Measurements from ENCODE around the gene ARF1. TPM values are rescaled to one million over a fixed set of nuclear protein-coding genes. Genes with fewer than 3 reads are reported as not detected.

Gene ARF1
- total and polyA plus RNA-seq, 10 of the 15 experiments (the other 5 are each of a cell fraction or from before 2014, with no cell fraction given), result 48.4 to 508 (median 283) TPM

GRCh38 chr1:228102791-228103620 lies 20.5 kb downstream of the ARF1 start, which contains the start of gene C1orf35 (continued):
- TF ChIP-seq PKNOX1 (IDR thresholded peaks at IDR 0.05) (peak; percentile 48; the same call in 1 of the 2 replicates), TCF7 (IDR thresholded peaks at IDR 0.05; ENCODE audit: borderline replicate concordance) (no peak), NR2F1 (conservative IDR thresholded peaks at IDR 0.05) (peak; percentile 60; the same call in 1 of the 2 replicates), HDGF (IDR thresholded peaks at IDR 0.05) (no peak), MXI1 (IDR thresholded peaks at IDR 0.05; ENCODE audit: low read depth, low read length) (peak; percentile 83), ZSCAN29 (IDR thresholded peaks at IDR 0.05) (no peak), MLLT1 (IDR thresholded peaks at IDR 0.05) (no peak), LARP7 (IDR thresholded peaks at IDR 0.05) (peak; percentile 68), POLR2A (IDR thresholded peaks at IDR 0.05; ENCODE audit: low read depth, low read length) (peak; percentile 80), MTA3 (IDR thresholded peaks at IDR 0.05; ENCODE audit: borderline replicate concordance, low read length) (no peak), E2F4 (IDR thresholded peaks at IDR 0.05; ENCODE audit: low read depth, low read length) (peak; percentile 95), HDAC2 (IDR thresholded peaks at IDR 0.05) (no peak), TAF1 (IDR thresholded peaks at IDR 0.05; ENCODE audit: borderline replicate concordance, low read depth, low read length) (peak; percentile 63; the same call in 1 of the 2 replicates), CHD2 (IDR thresholded peaks at IDR 0.05; ENCODE audit: borderline replicate concordance, low read depth, low read length) (peak; percentile 35; the same call in 1 of the 2 replicates), SKIL (IDR thresholded peaks at IDR 0.05; ENCODE audit: low read depth, poor library complexity, severe bottlenecking) (no peak), ATF7 (IDR thresholded peaks at IDR 0.05; ENCODE audit: low read depth) (peak; percentile 67), CREM (IDR thresholded peaks at IDR 0.05; ENCODE audit: low read depth) (peak; percentile 99), TBL1XR1 (IDR thresholded peaks at IDR 0.05; ENCODE audit: low read depth, low read length) (no peak), IKZF1 (conservative IDR thresholded peaks at IDR 0.05) (peak; percentile 98), CBX3 (IDR thresholded peaks at IDR 0.05; ENCODE audit: borderline replicate concordance, low read depth) (no peak), YY1 (IDR thresholded peaks at IDR 0.05; ENCODE audit: low read depth, low read length) (peak; percentile 55; the same call in 1 of the 2 replicates), PAX5 (IDR thresholded peaks at IDR 0.05; ENCODE audit: borderline replicate concordance, low read depth, low read length) (peak; percentile 42; the same call in 1 of the 2 replicates), RAD21 (IDR thresholded peaks at IDR 0.05; ENCODE audit: insufficient read depth, low read depth, low read length) (no peak), BCL11A (IDR thresholded peaks at IDR 0.05; ENCODE audit: low read depth, low read length) (no peak), ASH2L (IDR thresholded peaks at IDR 0.05; ENCODE audit: borderline replicate concordance, low read depth) (peak; percentile 92; the same call in 1 of the 2 replicates), RFX5 (IDR thresholded peaks at IDR 0.05; ENCODE audit: low read depth, low read length) (peak; percentile 62; the same call in 1 of the 2 replicates)

All from GM12878 (cell line).